OCI-LY7 (cell line): ENCODE results near the gene ADAM12. TPM values are rescaled to one million over a fixed set of nuclear protein-coding genes. Genes with fewer than 3 reads are reported as not detected.

Experiments
- BruUV-seq: library from RNA; stranded (reverse); fragments of 400-500 nt; replicated peaks from 2 replicates; lab custom pipeline; 2021; lab: Mats Ljungman, UMichigan
- CTCF ChIA-PET: fragments of 300-600 bp; sonication (Branson Sonifier 250); formaldehyde crosslinking; loops from one replicate; lab custom pipeline; 2022; ENCODE audit warnings: antibody characterized with exemption; ENCODE audit not compliant: unreplicated experiment; lab: Charles Lee
- POLR2A ChIA-PET: fragments of 300-600 bp; sonication (Branson Sonifier 250); formaldehyde crosslinking; loops from one replicate; lab custom pipeline; 2022; ENCODE audit warnings: antibody characterized with exemption; lab: Charles Lee
- DNase-seq: peaks from one replicate; pipeline ENCODE4 v3.0.0-alpha.2; 2015; ENCODE audit warnings: low spot score
- H2AFZ ChIP-seq: fragments of 200-600 bp; sonication (generic), shearing (Covaris generic); 2 replicates; pipeline ENCODE4 v1.6.1; 2014; ENCODE audit warnings: mild to moderate bottlenecking, antibody characterized with exemption, low read length, moderate library complexity
- H3K27ac ChIP-seq: fragments of 200-600 bp; sonication (generic); 2 replicates; pipeline ENCODE4 v1.5.1; 2014; ENCODE audit warnings: mixed run types, low read depth, mild to moderate bottlenecking, moderate library complexity, low read length, inconsistent platforms; ENCODE audit not compliant: poor library complexity, severe bottlenecking
- H3K36me3 ChIP-seq: fragments of 200-600 bp; sonication (generic); 2 replicates; pipeline ENCODE4 v1.6.1; 2014; ENCODE audit warnings: mild to moderate bottlenecking, antibody characterized with exemption, low read length, moderate library complexity, mixed read lengths; ENCODE audit not compliant: insufficient read depth
- H3K4me1 ChIP-seq: fragments of 200-600 bp; sonication (generic); 2 replicates; pipeline ENCODE4 v1.5.1; 2014; ENCODE audit warnings: mild to moderate bottlenecking, low read length; ENCODE audit not compliant: insufficient read depth, poor library complexity, severe bottlenecking
- H3K4me2 ChIP-seq: fragments of 200-600 bp; sonication (generic); 2 replicates; pipeline ENCODE4 v1.6.1; 2014; ENCODE audit warnings: mild to moderate bottlenecking, low read length
- H3K4me3 ChIP-seq: fragments of 200-600 bp; sonication (generic); 2 replicates; pipeline ENCODE4 v1.5.1; 2014; ENCODE audit warnings: mild to moderate bottlenecking, low read depth, low read length; ENCODE audit not compliant: poor library complexity, severe bottlenecking
- H3K79me2 ChIP-seq: fragments of 200-600 bp; sonication (generic); 2 replicates; pipeline ENCODE4 v1.6.1; 2016; ENCODE audit warnings: low read depth, mild to moderate bottlenecking, low read length, moderate library complexity, mixed read lengths; ENCODE audit not compliant: insufficient read depth
- H3K9me2 ChIP-seq: fragments of 200-600 bp; sonication (generic); 2 replicates; pipeline ENCODE4 v1.6.1; 2016; ENCODE audit warnings: mild to moderate bottlenecking, low read length, mixed read lengths; ENCODE audit not compliant: insufficient read depth
- H3K9me3 ChIP-seq: fragments of 200-600 bp; sonication (generic); 2 replicates; pipeline ENCODE4 v1.6.1; 2014; ENCODE audit warnings: mild to moderate bottlenecking, mixed run types, low read length, mixed read lengths
- H4K20me1 ChIP-seq: fragments of 200-600 bp; sonication (generic); 2 replicates; pipeline ENCODE4 v1.6.1; 2014; ENCODE audit warnings: mild to moderate bottlenecking, antibody characterized with exemption, low read length, moderate library complexity, mixed read lengths; ENCODE audit not compliant: insufficient read depth
- CTCF ChIP-seq: fragments of 200-600 bp; sonication (generic); conservative IDR thresholded peaks from 2 replicates; pipeline ENCODE4 v1.5.1; 2014; ENCODE audit warnings: mild to moderate bottlenecking, antibody characterized with exemption, low read length, moderate library complexity, mixed read lengths
- EZH2phosphoT487 ChIP-seq: fragments of 200-600 bp; sonication (generic); IDR thresholded peaks from 2 replicates; pipeline ENCODE4 v1.6.1; 2018; ENCODE audit warnings: low read depth, borderline replicate concordance, mild to moderate bottlenecking, mixed run types, antibody characterized with exemption, low read length, moderate library complexity, mixed read lengths
- intact Hi-C: fragments of 100-400 bp; cut with micrococcal nuclease; formaldehyde crosslinking; loops from one replicate; pipeline ENCODE4 v1.10.0; 2022; ENCODE audit not compliant: unreplicated experiment
- total RNA-seq, 2 experiments: library from RNA; depleted of rRNA in 1 of 2; stranded (reverse); fragments of >200 nt in 1 of 2; shearing (Covaris generic) in 1 of 2; gene quantifications; 2 replicates each; pipeline ENCODE4 v1.2.3, GENCODE V29; 2014 to 2022

The ADAM12 gene
- total RNA-seq, 2 experiments from 2014 or later: 0.06 TPM; not detected in 1

GRCh38 chr10:126074291-126074690, 314.0 kb downstream of the ADAM12 start:
- no peak overlapping the region for H3K27ac ChIP-seq
- H4K20me1 ChIP-seq: no peaks in the 10 kb centered on the region
- intact Hi-C loops: no loop called here
- H3K79me2 ChIP-seq: no peaks in the 10 kb centered on the region
- ChIA-PET CTCF (no interaction called here), POLR2A (interaction anchor here (0.6 kb wide), 1 partner anchor 973 kb away, joined by 3 read pairs; no protein-coding TSS in a partner anchor)
- DNase-seq: no peak
- no peak for TF ChIP-seq EZH2phosphoT487
- no peak overlapping the region for H3K4me2 ChIP-seq
- H3K36me3 ChIP-seq: no peaks in the 10 kb centered on the region
- no peak overlapping the region for H3K4me3 ChIP-seq
- no peak overlapping the region for H2AFZ ChIP-seq
- no TSS peak for BruUV-seq
- H3K4me1 ChIP-seq: no peaks in the 10 kb centered on the region
- H3K9me2 ChIP-seq: no peaks in the 10 kb centered on the region
- H3K9me3 ChIP-seq: no peaks in the 10 kb centered on the region

- TF ChIP-seq CTCF (no peak), EZH2phosphoT487 (no peak)
- Histone ChIP-seq H3K9me2 (no peaks in the 10 kb centered on the region), H3K36me3 (no peaks in the 10 kb centered on the region), H3K9me3 (no peaks in the 10 kb centered on the region), H4K20me1 (no peaks in the 10 kb centered on the region), H3K4me3 (no peak overlapping the region), H3K79me2 (no peaks in the 10 kb centered on the region), H3K4me2 (no peak overlapping the region), H3K4me1 (no peaks in the 10 kb centered on the region), H3K27ac (no peak overlapping the region), H2AFZ (no peak overlapping the region)
- ChIA-PET POLR2A (no interaction called here), CTCF (no interaction called here)
- intact Hi-C loops: no loop called here
- BruUV-seq: no TSS peak
- DNase-seq: no peak
These were observed 314.7 kb downstream of the ADAM12 start for GRCh38 chr10:126073606-126074005.

- Histone ChIP-seq H3K4me1 (no peaks in the 10 kb centered on the region), H2AFZ (no peak overlapping the region), H3K4me2 (no peak overlapping the region), H3K4me3 (no peak overlapping the region), H3K9me3 (no peaks in the 10 kb centered on the region), H3K9me2 (no peaks in the 10 kb centered on the region), H4K20me1 (no peaks in the 10 kb centered on the region), H3K27ac (no peak overlapping the region), H3K36me3 (no peaks in the 10 kb centered on the region), H3K79me2 (no peaks in the 10 kb centered on the region)
- no peak for TF ChIP-seq CTCF
- TF ChIP-seq EZH2phosphoT487: no peak
- intact Hi-C loops: no loop called here
- DNase-seq: no peak
- BruUV-seq: no TSS peak
- POLR2A ChIA-PET: no interaction called here
- CTCF ChIA-PET: no interaction called here
These were observed 315.7 kb downstream of the ADAM12 start for GRCh38 chr10:126072622-126073021.
